Astrocyte (in vitro differentiated cells and primary cell): ENCODE data around the gene AMER2. TPM values are rescaled to one million over a fixed set of nuclear protein-coding genes. Genes with fewer than 3 reads are reported as not detected.

Experiments
- DNase-seq: peaks from one replicate; pipeline ENCODE4 v3.0.0-alpha.2; 2010; ENCODE audit warnings: low read depth
- FAIRE-seq: peaks from 2 replicates; lab custom pipeline; 2011; peaks lifted over from hg19 to GRCh38; lab: Jason Lieb, UNC
- H2AFZ ChIP-seq: 2 replicates; pipeline ENCODE4 v1.6.0; 2012; ENCODE audit warnings: low read depth, low read length, inconsistent platforms
- H3K27ac ChIP-seq: 2 replicates; pipeline ENCODE4 v1.5.1; 2011; ENCODE audit warnings: low read depth, low read length, inconsistent platforms
- H3K27me3 ChIP-seq: 2 replicates; pipeline ENCODE4 v1.6.0; 2011; ENCODE audit warnings: low read length, inconsistent platforms; ENCODE audit not compliant: insufficient read depth
- H3K36me3 ChIP-seq: 2 replicates; pipeline ENCODE4 v1.5.1; 2011; ENCODE audit warnings: low read length, inconsistent platforms; ENCODE audit not compliant: insufficient read depth
- H3K4me1 ChIP-seq: 2 replicates; pipeline ENCODE4 v1.5.1; 2011; ENCODE audit warnings: low read length, inconsistent platforms; ENCODE audit not compliant: insufficient read depth
- H3K4me2 ChIP-seq: 2 replicates; pipeline ENCODE4 v1.6.0; 2012; ENCODE audit warnings: low read length, inconsistent platforms
- H3K4me3 ChIP-seq: 2 replicates; pipeline ENCODE4 v1.5.1; 2011; ENCODE audit warnings: low read depth, mild to moderate bottlenecking, low read length, inconsistent platforms; ENCODE audit not compliant: insufficient read depth
- H3K79me2 ChIP-seq: 2 replicates; pipeline ENCODE4 v1.6.0; 2012; ENCODE audit warnings: mild to moderate bottlenecking, low read length, inconsistent platforms; ENCODE audit not compliant: insufficient read depth
- H3K9ac ChIP-seq: 2 replicates; pipeline ENCODE4 v1.6.0; 2012; ENCODE audit warnings: mild to moderate bottlenecking, low read length, inconsistent platforms
- H3K9me3 ChIP-seq: 2 replicates; pipeline ENCODE4 v1.5.1; 2012; ENCODE audit warnings: low read depth, mild to moderate bottlenecking, low read length, inconsistent platforms; ENCODE audit not compliant: insufficient read depth
- H4K20me1 ChIP-seq: 2 replicates; pipeline ENCODE4 v1.6.0; 2012; ENCODE audit warnings: low read length, inconsistent platforms; ENCODE audit not compliant: insufficient read depth
- H3K27ac Mint-ChIP-seq: one replicate; pipeline ENCODE4 v1.8.0; 2021; ENCODE audit warnings: mild to moderate bottlenecking, mixed read lengths; ENCODE audit not compliant: unreplicated experiment
- H3K27me3 Mint-ChIP-seq: one replicate; pipeline ENCODE4 v1.8.0; 2021; ENCODE audit warnings: low read depth, mixed read lengths; ENCODE audit not compliant: unreplicated experiment
- H3K36me3 Mint-ChIP-seq: one replicate; pipeline ENCODE4 v1.8.0; 2021; ENCODE audit warnings: low read depth, mixed read lengths; ENCODE audit not compliant: unreplicated experiment
- H3K4me1 Mint-ChIP-seq: one replicate; pipeline ENCODE4 v1.8.0; 2021; ENCODE audit warnings: low read depth, mixed read lengths; ENCODE audit not compliant: unreplicated experiment
- H3K4me3 Mint-ChIP-seq: one replicate; pipeline ENCODE4 v1.8.0; 2021; ENCODE audit warnings: mild to moderate bottlenecking, moderate library complexity, mixed read lengths; ENCODE audit not compliant: unreplicated experiment
- H3K9me3 Mint-ChIP-seq: one replicate; pipeline ENCODE4 v1.8.0; 2021; ENCODE audit warnings: mild to moderate bottlenecking, mixed read lengths; ENCODE audit not compliant: unreplicated experiment
- EZH2 ChIP-seq: IDR thresholded peaks from 2 replicates; pipeline ENCODE4 v1.6.1; 2012; ENCODE audit warnings: mild to moderate bottlenecking, low read length, inconsistent platforms; ENCODE audit not compliant: insufficient read depth
- total RNA-seq: library from RNA; stranded (reverse); gene quantifications from 2 replicates; pipeline ENCODE4 v1.2.1, GENCODE V29; 2021
- TF ChIP-seq, protein P1 (sequence below): IDR thresholded peaks from 2 replicates; pipeline ENCODE4 v1.5.1; 2011; ENCODE audit warnings: low read depth, mild to moderate bottlenecking, inconsistent platforms, low read length, moderate library complexity; ENCODE audit not compliant: insufficient read depth

AMER2 gene
- total RNA-seq, 1 donor from 2014 or later: 0.02 TPM

DNA sequence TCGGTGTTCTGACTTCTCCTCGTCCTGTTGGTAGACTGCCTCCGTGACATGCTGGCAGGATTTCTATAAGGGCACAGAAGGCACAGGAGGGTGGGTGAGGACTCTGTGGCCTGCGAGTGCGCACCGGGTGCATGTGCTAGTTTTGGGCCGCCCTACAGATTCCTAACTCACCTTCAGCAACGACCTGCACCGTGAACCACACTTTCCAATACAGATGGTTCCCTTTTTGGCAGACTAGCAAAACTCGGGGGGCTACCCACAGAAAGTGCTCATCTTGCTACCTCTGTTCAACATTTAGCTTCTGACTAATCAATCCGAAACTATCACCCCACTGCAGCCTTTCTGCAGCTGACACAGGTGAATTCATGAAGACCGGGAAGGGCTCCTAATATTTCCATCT, 14.1 kb upstream of the AMER2 start:
- Histone ChIP-seq H3K9me3 (no peaks in the 10 kb centered on the region), H2AFZ (no peak overlapping the region), H3K27ac (no peak overlapping the region), H4K20me1 (no peaks in the 10 kb centered on the region), H3K4me1 (no peaks in the 10 kb centered on the region), H3K4me3 (no peak overlapping the region), H3K27me3 (peaks cover 5% of the 10 kb centered on the region), H3K9ac (no peak overlapping the region), H3K36me3 (no peaks in the 10 kb centered on the region), H3K4me2 (no peak overlapping the region), H3K79me2 (no peaks in the 10 kb centered on the region)
- no peak overlapping the region for H3K4me3 Mint-ChIP-seq
- DNase-seq (no peak), FAIRE-seq (no peak)
- H3K36me3 Mint-ChIP-seq: no peaks in the 10 kb centered on the region
- H3K4me1 Mint-ChIP-seq: peaks cover 4% of the 10 kb centered on the region
- peaks cover 17% of the 10 kb centered on the region for H3K27me3 Mint-ChIP-seq
- TF ChIP-seq, protein P1, sequence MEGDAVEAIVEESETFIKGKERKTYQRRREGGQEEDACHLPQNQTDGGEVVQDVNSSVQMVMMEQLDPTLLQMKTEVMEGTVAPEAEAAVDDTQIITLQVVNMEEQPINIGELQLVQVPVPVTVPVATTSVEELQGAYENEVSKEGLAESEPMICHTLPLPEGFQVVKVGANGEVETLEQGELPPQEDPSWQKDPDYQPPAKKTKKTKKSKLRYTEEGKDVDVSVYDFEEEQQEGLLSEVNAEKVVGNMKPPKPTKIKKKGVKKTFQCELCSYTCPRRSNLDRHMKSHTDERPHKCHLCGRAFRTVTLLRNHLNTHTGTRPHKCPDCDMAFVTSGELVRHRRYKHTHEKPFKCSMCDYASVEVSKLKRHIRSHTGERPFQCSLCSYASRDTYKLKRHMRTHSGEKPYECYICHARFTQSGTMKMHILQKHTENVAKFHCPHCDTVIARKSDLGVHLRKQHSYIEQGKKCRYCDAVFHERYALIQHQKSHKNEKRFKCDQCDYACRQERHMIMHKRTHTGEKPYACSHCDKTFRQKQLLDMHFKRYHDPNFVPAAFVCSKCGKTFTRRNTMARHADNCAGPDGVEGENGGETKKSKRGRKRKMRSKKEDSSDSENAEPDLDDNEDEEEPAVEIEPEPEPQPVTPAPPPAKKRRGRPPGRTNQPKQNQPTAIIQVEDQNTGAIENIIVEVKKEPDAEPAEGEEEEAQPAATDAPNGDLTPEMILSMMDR: no peak
- TF ChIP-seq EZH2: no peak
- H3K9me3 Mint-ChIP-seq: no peaks in the 10 kb centered on the region
- no peak overlapping the region for H3K27ac Mint-ChIP-seq

DNA sequence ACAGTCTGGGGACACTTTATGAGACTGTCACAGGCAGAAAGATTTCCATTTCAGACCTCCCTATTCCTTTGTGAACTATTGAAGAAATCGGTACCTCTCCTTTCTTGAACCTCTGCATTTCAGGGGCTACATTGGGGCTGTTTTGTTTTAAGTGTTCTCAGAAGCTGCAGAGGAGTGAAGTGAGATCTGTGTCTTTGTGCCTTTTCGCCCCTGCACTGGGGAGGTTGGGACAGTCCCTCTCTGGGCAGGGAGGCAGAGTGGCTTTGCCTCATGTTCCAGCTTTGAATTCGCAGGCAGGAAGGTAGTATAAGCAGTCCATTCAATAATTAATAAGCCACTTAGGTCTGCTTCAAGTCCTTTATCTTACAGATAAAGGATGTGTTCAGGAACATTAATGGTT, 9.5 kb upstream of the AMER2 start:
- Mint-ChIP-seq H3K4me1 (peaks cover 8% of the 10 kb centered on the region), H3K9me3 (peaks cover 14% of the 10 kb centered on the region), H3K36me3 (peaks cover 3% of the 10 kb centered on the region), H3K27me3 (peaks cover 11% of the 10 kb centered on the region), H3K27ac (no peak overlapping the region), H3K4me3 (no peak overlapping the region)
- no peak overlapping the region for H3K9ac ChIP-seq
- H3K4me2 ChIP-seq: no peak overlapping the region
- TF ChIP-seq, protein P1: no peak
- TF ChIP-seq EZH2: no peak
- no peak for DNase-seq
- FAIRE-seq: no peak
- no peaks in the 10 kb centered on the region for H3K9me3 ChIP-seq
- no peaks in the 10 kb centered on the region for H3K4me1 ChIP-seq
- H2AFZ ChIP-seq: no peak overlapping the region
- H3K27ac ChIP-seq: no peak overlapping the region
- H3K4me3 ChIP-seq: no peak overlapping the region
- H3K79me2 ChIP-seq: no peaks in the 10 kb centered on the region
- no peaks in the 10 kb centered on the region for H3K27me3 ChIP-seq
- no peaks in the 10 kb centered on the region for H4K20me1 ChIP-seq
- H3K36me3 ChIP-seq: no peaks in the 10 kb centered on the region

DNA sequence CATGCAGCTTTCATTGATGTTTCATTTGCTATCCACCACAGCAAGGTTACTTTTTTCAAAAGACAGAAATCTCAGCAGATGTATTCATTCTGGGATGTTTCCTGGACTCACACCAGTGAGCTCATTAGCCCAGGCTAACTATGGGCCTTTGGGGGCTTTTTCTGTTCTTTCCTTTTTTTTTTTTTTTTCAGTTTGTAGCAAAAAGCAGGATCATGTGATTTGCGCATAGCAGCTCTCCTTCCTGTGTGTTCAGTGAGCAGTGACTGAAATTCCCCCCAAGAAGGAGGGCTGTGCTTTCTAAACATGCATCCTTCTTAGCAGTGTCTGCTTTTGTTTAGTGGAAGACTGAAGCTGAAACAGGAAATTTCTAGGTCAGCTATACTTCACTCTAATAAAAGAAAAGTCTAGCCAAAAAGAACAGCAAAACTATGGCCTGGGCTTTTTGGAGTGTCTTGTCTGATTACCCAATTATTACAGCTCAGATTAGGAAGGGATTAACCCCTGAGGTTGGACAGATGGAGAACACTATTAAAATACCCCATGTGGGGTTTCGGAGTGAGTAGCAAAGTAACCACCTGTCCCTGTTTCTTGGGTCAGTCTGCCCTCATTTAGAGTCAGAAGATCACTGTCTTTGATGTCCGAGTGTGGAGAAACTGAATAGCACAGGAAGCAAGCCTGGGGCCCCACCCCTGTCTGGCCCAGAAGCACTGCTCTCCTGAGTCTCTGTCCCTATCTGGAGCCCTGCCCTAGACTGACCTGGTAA, 8.9 kb upstream of the AMER2 start:
- Histone ChIP-seq H3K36me3 (no peaks in the 10 kb centered on the region), H3K27ac (no peak overlapping the region), H3K79me2 (no peaks in the 10 kb centered on the region), H2AFZ (no peak overlapping the region), H3K27me3 (no peaks in the 10 kb centered on the region), H3K4me1 (no peaks in the 10 kb centered on the region), H4K20me1 (no peaks in the 10 kb centered on the region), H3K4me2 (no peak overlapping the region), H3K4me3 (no peak overlapping the region), H3K9me3 (no peaks in the 10 kb centered on the region), H3K9ac (no peak overlapping the region)
- no peak overlapping the region for H3K4me3 Mint-ChIP-seq
- FAIRE-seq (no peak), DNase-seq (no peak)
- peaks cover 5% of the 10 kb centered on the region for H3K27me3 Mint-ChIP-seq
- TF ChIP-seq, protein P1: no peak
- H3K9me3 Mint-ChIP-seq: peaks cover 18% of the 10 kb centered on the region
- H3K36me3 Mint-ChIP-seq: peaks cover 3% of the 10 kb centered on the region
- H3K27ac Mint-ChIP-seq: no peak overlapping the region
- peaks cover 8% of the 10 kb centered on the region for H3K4me1 Mint-ChIP-seq
